HepG2 (cell line): Measurements from ENCODE around the gene DNAAF6. TPM values are rescaled to one million over a fixed set of nuclear protein-coding genes. Genes with fewer than 3 reads are reported as not detected.

Source experiments
- ATAC-seq: fragments of 200-7000 bp; cut with Tn5 transposase; 3 replicates; pipeline ENCODE4 v1.9.1; 2020; ENCODE audit warnings: mild to moderate bottlenecking, moderate library complexity
- Bru-seq: library from RNA; stranded (reverse); fragments of 400-500 nt; gene quantifications from one replicate; lab custom pipeline; 2021; lab: Mats Ljungman, UMichigan
- BruChase-seq, 2 experiments: library from RNA; stranded (reverse); fragments of 400-500 nt; gene quantifications; one replicate each; lab custom pipeline; 2021; lab: Mats Ljungman, UMichigan
- BruUV-seq: library from RNA; stranded (reverse); fragments of 400-500 nt; replicated peaks from 2 replicates; lab custom pipeline; 2021; lab: Mats Ljungman, UMichigan
- CTCF ChIA-PET: fragments of 300-600 bp; formaldehyde crosslinking; extraction: SDS; loops from one replicate; lab custom pipeline; 2021; ENCODE audit warnings: low total read pairs, inconsistent platforms, low intra/inter-chr PET ratio; lab: Yijun Ruan, JAX
- POLR2A ChIA-PET: fragments of 350-600 bp; sonication (Branson Sonifier 250); formaldehyde crosslinking; loops from one replicate; lab custom pipeline; 2020; ENCODE audit warnings: antibody characterized with exemption, inconsistent platforms; lab: Yijun Ruan, JAX
- DNase-seq: peaks from one replicate; pipeline ENCODE4 v3.0.0-alpha.2; 2015; ENCODE audit warnings: low spot score
- FAIRE-seq: peaks from 3 replicates; lab custom pipeline; 2011; peaks lifted over from hg19 to GRCh38; lab: Jason Lieb, UNC
- H2AFZ ChIP-seq: one replicate; pipeline ENCODE4 v1.6.1; 2011; ENCODE audit warnings: low read length, inconsistent platforms
- H3K27ac ChIP-seq: fragments of 300-600 bp; 3 replicates; pipeline ENCODE4 v1.8.0; 2011; ENCODE audit warnings: mixed run types, mild to moderate bottlenecking, mixed read lengths, low read length, inconsistent platforms; ENCODE audit not compliant: insufficient read depth; ENCODE audit errors: extremely low read length
- H3K27me3 ChIP-seq, 2 experiments: fragments of 200-600 bp in 1 of 2; 2 replicates in 1 of 2; 3 replicates in 1 of 2; pipeline versions ENCODE4 v1.6.0 to v1.8.0; 2011; ENCODE audit warnings: low read length in 2 of 2, mild to moderate bottlenecking in 2 of 2, moderate library complexity in 2 of 2, inconsistent platforms in 1 of 2; ENCODE audit not compliant: insufficient read depth in 2 of 2, control insufficient read depth in 1 of 2
- H3K36me3 ChIP-seq, 2 experiments: fragments of 200-600 bp in 1 of 2; replicated peaks in 1 of 2; 2 replicates in 1 of 2; 3 replicates in 1 of 2; pipeline versions ENCODE4 v1.5.1 to v1.8.0; 2011; ENCODE audit warnings: low read length in 2 of 2, inconsistent platforms in 1 of 2; ENCODE audit not compliant: insufficient read depth in 2 of 2, control insufficient read depth in 1 of 2
- H3K4me1 ChIP-seq: 2 replicates; pipeline ENCODE4 v1.5.1; 2012; ENCODE audit warnings: low read length, inconsistent platforms; ENCODE audit not compliant: insufficient read depth
- H3K4me2 ChIP-seq: 2 replicates; pipeline ENCODE4 v1.6.0; 2011; ENCODE audit warnings: low read depth, low read length, inconsistent platforms
- H3K4me3 ChIP-seq, 3 experiments: fragments of 200-600 bp in 1 of 3; sonication (generic), shearing (Covaris generic) in 1 of 3; replicated peaks in 1 of 3; 2 replicates each; pipeline ENCODE4 v1.5.1; 2011 to 2016; ENCODE audit warnings: low read length in 3 of 3, inconsistent platforms in 2 of 3, low read depth in 2 of 3, mild to moderate bottlenecking in 2 of 3, control low read depth in 1 of 3, mixed read lengths in 1 of 3; ENCODE audit not compliant: insufficient read depth in 1 of 3
- H3K79me2 ChIP-seq: one replicate; pipeline ENCODE4 v1.6.1; 2011; ENCODE audit warnings: low read length, inconsistent platforms; ENCODE audit not compliant: insufficient read depth
- H3K9ac ChIP-seq: 2 replicates; pipeline ENCODE4 v1.6.0; 2011; ENCODE audit warnings: mild to moderate bottlenecking, low read depth, low read length, inconsistent platforms; ENCODE audit not compliant: insufficient read depth
- H3K9me3 ChIP-seq: 2 replicates; pipeline ENCODE4 v1.5.1; 2012; ENCODE audit warnings: mild to moderate bottlenecking, low read length
- H4K20me1 ChIP-seq: 2 replicates; pipeline ENCODE4 v1.6.0; 2011; ENCODE audit warnings: inconsistent platforms, mild to moderate bottlenecking, low read length, moderate library complexity; ENCODE audit not compliant: insufficient read depth
- CHD4 ChIP-seq: fragments of 200-600 bp; sonication (generic); IDR thresholded peaks from 2 replicates; pipeline ENCODE4 v1.7.0; 2017; ENCODE audit warnings: mild to moderate bottlenecking, low read length, borderline replicate concordance
- NRL ChIP-seq: sonication (generic); formaldehyde crosslinking; IDR thresholded peaks from 2 replicates; pipeline ENCODE4 v1.5.0; 2020; ENCODE audit warnings: missing genetic modification reagents, mild to moderate bottlenecking, moderate library complexity, borderline replicate concordance
- RARG ChIP-seq: sonication (generic); formaldehyde crosslinking; IDR thresholded peaks from 2 replicates; pipeline ENCODE4 v1.4.0; 2020; ENCODE audit warnings: low read depth, mild to moderate bottlenecking, missing genetic modification reagents
- RFX1 ChIP-seq: fragments of 450-650 bp; IDR thresholded peaks from 2 replicates; pipeline ENCODE4 v1.6.1; 2017
- RFX3 ChIP-seq: IDR thresholded peaks from 2 replicates; pipeline ENCODE4 v1.6.1; 2016; ENCODE audit warnings: missing biosample characterization, missing genetic modification reagents
- TFDP1 ChIP-seq: IDR thresholded peaks from 2 replicates; pipeline ENCODE4 v1.6.1; 2016; ENCODE audit warnings: missing compliant biosample characterization, missing genetic modification reagents, borderline replicate concordance
- TFDP2 ChIP-seq: sonication (generic); formaldehyde crosslinking; IDR thresholded peaks from 2 replicates; pipeline ENCODE4 v1.4.0; 2020; ENCODE audit warnings: missing genetic modification reagents
- ZFY ChIP-seq: sonication (generic); formaldehyde crosslinking; IDR thresholded peaks from 2 replicates; pipeline ENCODE4 v1.4.0; 2020; ENCODE audit warnings: missing genetic modification reagents
- ZMYM4 ChIP-seq: sonication (generic); formaldehyde crosslinking; IDR thresholded peaks from 2 replicates; pipeline ENCODE4 v1.8.1; 2023; ENCODE audit warnings: mild to moderate bottlenecking, missing genetic modification reagents
- ZNF574 ChIP-seq: sonication (generic); formaldehyde crosslinking; IDR thresholded peaks from 2 replicates; pipeline ENCODE4 v1.4.0; 2020; ENCODE audit warnings: missing genetic modification reagents
- WGBS: methylation state at CpG from one replicate; pipeline ENCODE4 v1.1.6; 2017; ENCODE audit warnings: low lambda C conversion rate; 5-methylcytosine and 5-hydroxymethylcytosine counted together
- in situ Hi-C: cut with HindIII; loops from 2 replicates; pipeline ENCODE4 v1.10.0; 2017; ENCODE audit warnings: low pct_unique_long_range_greater_than_20kb; ENCODE audit not compliant: extremely low pct_ligation_motif_present
- intact Hi-C: fragments of 100-400 bp; cut with micrococcal nuclease; formaldehyde crosslinking; loops from one replicate; pipeline ENCODE4 v1.10.0; 2022; ENCODE audit not compliant: unreplicated experiment
- long read RNA-seq, 2 experiments: library from RNA in 1 of 2; library from polyadenylated mRNA in 1 of 2; stranded (forward) in 1 of 2; unstranded in 1 of 2; transcript quantifications; one replicate each; pipeline ENCODE4 v2.0.0, GENCODE V29; 2019 to 2022
- polyA minus RNA-seq, 3 experiments: library from RNA; depleted of rRNA, polyadenylated mRNA; stranded (reverse); fragments of >200 nt; gene quantifications; 2 replicates each; pipeline ENCODE4 v1.2.3, GENCODE V29; 2011; ENCODE audit warnings: low replicate concordance in 1 of 3
- polyA plus RNA-seq, 8 experiments: library from polyadenylated mRNA; depleted of rRNA in 3 of 8; stranded (reverse) in 7 of 8; unstranded in 1 of 8; fragments of >200 nt; fragmentation: Illumina TruSeq in 4 of 8; extraction: Trizol in 4 of 8; gene quantifications; 2 replicates each; pipeline versions ENCODE4 v1.2.1 to v1.2.3, GENCODE V29; 2011 to 2016; ENCODE audit warnings: low read depth in 4 of 8, missing spikeins in 1 of 8, mixed read lengths in 1 of 8; ENCODE audit not compliant: insufficient read depth in 1 of 8
- total RNA-seq, 5 experiments: library from RNA; depleted of rRNA; stranded (reverse); fragments of >200 nt; fragmentation: Illumina TruSeq; extraction: Trizol; gene quantifications; 2 replicates each; pipeline ENCODE4 v1.2.3, GENCODE V29; 2016; ENCODE audit warnings: low read depth in 1 of 5

DNAAF6 gene
- total RNA-seq (2016; rRNA removed; fragmentation: Illumina TruSeq; extraction: Trizol) (not detected in 2 replicates), polyA plus RNA-seq (2011; rRNA removed) (not detected in 2 replicates), polyA minus RNA-seq (2011; rRNA and poly(A)+ RNA removed; ENCODE audit: low replicate concordance) (not detected in 2 replicates), Bru-seq, nascent RNA (percentile 3 among the genes with signal in this experiment), BruChase-seq, experiment 1, labeled RNA remaining after a 6-hour chase (not detected), BruChase-seq, experiment 2, labeled RNA remaining after a 2-hour chase (not detected)
- total RNA-seq (2016; cell fraction: cytosol; rRNA removed; fragmentation: Illumina TruSeq; extraction: Trizol; ENCODE audit: low read depth) = not detected in 2 replicates
- total RNA-seq (2016; cell fraction: insoluble cytoplasmic fraction; rRNA removed; fragmentation: Illumina TruSeq; extraction: Trizol) = not detected in 2 replicates
- total RNA-seq (2016; cell fraction: membrane; rRNA removed; fragmentation: Illumina TruSeq; extraction: Trizol) = not detected in 2 replicates
- total RNA-seq (2016; cell fraction: nucleus; rRNA removed; fragmentation: Illumina TruSeq; extraction: Trizol) = not detected in 2 replicates
- not detected in 2 replicates for polyA plus RNA-seq (2011; cell fraction: cytosol; rRNA removed)
- polyA plus RNA-seq (2011; cell fraction: nucleus; rRNA removed) = not detected in 2 replicates
- polyA plus RNA-seq (2012) = not detected in 2 replicates
- polyA plus RNA-seq (2016; cell fraction: cytosol; fragmentation: Illumina TruSeq; extraction: Trizol; ENCODE audit: low read depth) = not detected in 2 replicates
- polyA plus RNA-seq (2016; cell fraction: insoluble cytoplasmic fraction; fragmentation: Illumina TruSeq; extraction: Trizol; ENCODE audit: low read depth) = not detected in 2 replicates
- not detected in 2 replicates for polyA plus RNA-seq (2016; cell fraction: membrane; fragmentation: Illumina TruSeq; extraction: Trizol; ENCODE audit: low read depth)
- polyA plus RNA-seq (2016; cell fraction: nucleus; fragmentation: Illumina TruSeq; extraction: Trizol; ENCODE audit: insufficient read depth, low read depth) = not detected in 2 replicates
- not detected in 2 replicates for polyA minus RNA-seq (2011; cell fraction: cytosol; rRNA and poly(A)+ RNA removed)
- polyA minus RNA-seq (2011; cell fraction: nucleus; rRNA and poly(A)+ RNA removed) = not detected in 2 replicates
- long read RNA-seq, experiment 1 = 0 reads
- long read RNA-seq, experiment 2 = 0 reads

GRCh38 chrX:107205770-107206696 is at the start of gene DNAAF6, which contains the start of gene NUP62CL:
DNAAF6 (plus strand) TSS chrX:107206611; CDS start chrX:107212876, 6,265 bp downstream.
NUP62CL (minus strand) TSS chrX:107206433; CDS start chrX:107175146, 31,287 bp downstream.
- Histone ChIP-seq H3K79me2 (no peaks in the 10 kb centered on the region), H3K4me1 (peaks cover 5% of the 10 kb centered on the region), H3K9ac (peak within 1 kb of the TSS; percentile 60), H3K4me3 (peak within 1 kb of the TSS; percentile 52 to 76 (median 53)), H3K27me3 (no peaks in the 10 kb centered on the region), H3K4me2 (peak within 1 kb of the TSS; percentile 80), H2AFZ (peak within 1 kb of the TSS; percentile 54), H3K36me3 (no peaks in the 10 kb centered on the region), H4K20me1 (no peaks in the 10 kb centered on the region), H3K27ac (peak within 1 kb of the TSS; percentile 49), H3K9me3 (no peaks in the 10 kb centered on the region)
- POLR2A ChIA-PET = no interaction called here
- in situ Hi-C loops (no loop called here), intact Hi-C loops (no loop called here)
- whole genome bisulfite sequencing = 0% methylated on average over 3 of the region's 66 CpGs
- FAIRE-seq (peak; percentile 87), DNase-seq (peak; percentile 81), ATAC-seq (peak; percentile 98)
- CTCF ChIA-PET = no interaction called here
- BruUV-seq = TSS peak; percentile 76
- TF ChIP-seq TFDP1 (CRISPR knock-in tag) (peak; percentile 27; the same call in 1 of the 2 replicates), RARG (CRISPR knock-in tag) (no peak), ZNF574 (CRISPR knock-in tag) (peak; percentile 19; the same call in 1 of the 2 replicates), CHD4 (0 out of 2 replicates have a peak, but pooled peaks have one; percentile 22), TFDP2 (peak; percentile 75), RFX1 (peak; percentile 80), RFX3 (CRISPR knock-in tag) (peak; percentile 78), ZFY (peak; percentile 40; the same call in 1 of the 2 replicates), ZMYM4 (CRISPR knock-in tag) (peak; percentile 91), NRL (CRISPR knock-in tag) (0 out of 2 replicates have a peak, but pooled peaks have one; percentile 50)
